Measurements from ENCODE around the gene CD9.

DNA sequence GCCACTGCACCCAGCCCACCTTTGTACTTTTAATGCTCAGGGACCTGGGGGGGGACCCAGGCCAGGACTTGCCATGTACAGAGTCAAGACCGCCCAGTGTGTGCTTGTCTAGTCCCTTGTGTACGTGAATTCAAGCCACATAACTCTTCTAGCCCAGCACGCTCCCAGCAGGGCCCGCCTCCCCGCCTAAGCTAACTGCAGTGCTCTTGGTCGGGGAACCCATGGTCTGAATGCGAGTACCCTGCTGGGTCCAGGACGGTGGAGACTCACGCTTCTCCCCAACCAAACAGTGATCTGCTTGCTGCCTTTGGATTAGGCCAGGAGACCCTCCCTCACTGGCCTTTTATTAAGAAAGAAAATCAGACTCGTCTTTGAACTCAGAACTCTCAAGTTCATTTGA, 23.3 kb downstream of the CD9 start:
- TF ChIP-seq CTCF (conservative IDR thresholded peaks at IDR 0.05 in 1 of 2, IDR thresholded peaks at IDR 0.05 in 1 of 2; ENCODE audit: low read depth in 1 of 2, low read length in 2 of 2) = no peak
- TF ChIP-seq EZH2 (IDR thresholded peaks at IDR 0.05; ENCODE audit: low read length, missing control alignments) = no peak

Data from fibroblast of lung (primary cell).